Measurements from ENCODE around the gene RANBP10. TPM values are rescaled to one million over a fixed set of nuclear protein-coding genes. Genes with fewer than 3 reads are reported as not detected.

Gene RANBP10
- total and polyA plus RNA-seq, 9 of the 15 experiments (the other 6 are each of a cell fraction or from before 2014, with no cell fraction given) = 0.61 to 19.3 (median 5.9) TPM

- 0 out of 2 replicates have a peak, but pooled peaks have one; percentile 7 for TF ChIP-seq ETV5 (CRISPR knock-in tag; IDR thresholded peaks at IDR 0.05; ENCODE audit: low read depth)
- no peak for TF ChIP-seq MXD1 (CRISPR knock-in tag; IDR thresholded peaks at IDR 0.05; ENCODE audit: borderline replicate concordance, poor library complexity, severe bottlenecking)
- TF ChIP-seq ZBTB11 (CRISPR knock-in tag; IDR thresholded peaks at IDR 0.05) = no peak
- no peak for TF ChIP-seq PURB (CRISPR knock-in tag; IDR thresholded peaks at IDR 0.05; ENCODE audit: low read depth)
- no peak for TF ChIP-seq ZBTB8A (IDR thresholded peaks at IDR 0.05; ENCODE audit: partially characterized antibody)
- TF ChIP-seq FOXA3 (CRISPR knock-in tag; conservative IDR thresholded peaks at IDR 0.05 in 1 of 2, IDR thresholded peaks at IDR 0.05 in 1 of 2) = no peak
- TF ChIP-seq POLR2B (IDR thresholded peaks at IDR 0.05; ENCODE audit: low read depth, partially characterized antibody) = no peak
- no peak for TF ChIP-seq NR2F6 (CRISPR knock-in tag; IDR thresholded peaks at IDR 0.05)
- no peak for TF ChIP-seq CTCF (IDR thresholded peaks at IDR 0.05 in 2 of 3, conservative IDR thresholded peaks at IDR 0.05 in 1 of 3; ENCODE audit: insufficient read depth in 2 of 3, low read depth in 1 of 3, low read length in 3 of 3)
- no peak for TF ChIP-seq SMARCA4 (IDR thresholded peaks at IDR 0.05)
- TF ChIP-seq ZMIZ1 (IDR thresholded peaks at IDR 0.05; ENCODE audit: low read depth in 2 of 2, low read length in 2 of 2) = no peak
- no peak for TF ChIP-seq SMAD4 (CRISPR knock-in tag; conservative IDR thresholded peaks at IDR 0.05)
- TF ChIP-seq ARID1B (IDR thresholded peaks at IDR 0.05) = 0 out of 2 replicates have a peak, but pooled peaks have one; percentile 18
- TF ChIP-seq TRIM28 (IDR thresholded peaks at IDR 0.05) = no peak
- TF ChIP-seq MCM7 (IDR thresholded peaks at IDR 0.05) = no peak
- TF ChIP-seq ZNF436 (CRISPR knock-in tag; IDR thresholded peaks at IDR 0.05) = no peak
- no peak for TF ChIP-seq MCM3 (IDR thresholded peaks at IDR 0.05)
- TF ChIP-seq SREBF1 (IDR thresholded peaks at IDR 0.05; ENCODE audit: borderline replicate concordance, low read depth, low read length) = no peak
- TF ChIP-seq GATA2 (CRISPR knock-in tag; IDR thresholded peaks at IDR 0.05) = no peak
These were observed 86.6 kb downstream of the RANBP10 start (continued) for GRCh38 chr16:67719778-67720144.
